KMS-11 (cell line): ENCODE results near the gene SLC39A9.

Source experiments
- H2AFZ ChIP-seq: fragments of 200-600 bp; sonication (generic); 2 replicates; pipeline ENCODE4 v1.6.1; 2016; ENCODE audit warnings: antibody characterized with exemption, mixed run types, low read depth
- H3K27ac ChIP-seq: fragments of 200-600 bp; sonication (generic); 2 replicates; pipeline ENCODE4 v1.6.1; 2016; ENCODE audit warnings: mild to moderate bottlenecking, mixed run types
- H3K27me3 ChIP-seq: fragments of 200-600 bp; sonication (generic); 2 replicates; pipeline ENCODE4 v1.6.1; 2017; ENCODE audit warnings: mild to moderate bottlenecking, low read depth, mixed run types, moderate library complexity; ENCODE audit not compliant: insufficient read depth
- H3K36me3 ChIP-seq: fragments of 200-600 bp; sonication (generic); 2 replicates; pipeline ENCODE4 v1.6.1; 2017; ENCODE audit warnings: mild to moderate bottlenecking, mixed run types; ENCODE audit not compliant: insufficient read depth
- H3K4me1 ChIP-seq: fragments of 200-600 bp; sonication (generic); 2 replicates; pipeline ENCODE4 v1.6.1; 2016; ENCODE audit warnings: mild to moderate bottlenecking, low read depth, mixed run types; ENCODE audit not compliant: poor library complexity, severe bottlenecking
- H3K4me2 ChIP-seq: fragments of 200-600 bp; sonication (generic); 2 replicates; pipeline ENCODE4 v1.7.0; 2016; ENCODE audit warnings: mild to moderate bottlenecking, mixed run types
- H3K4me3 ChIP-seq: fragments of 200-600 bp; sonication (generic); IDR thresholded peaks from 2 replicates; pipeline ENCODE4 v1.6.1; 2017; ENCODE audit warnings: low read depth, low read length, mixed read lengths; ENCODE audit not compliant: insufficient read depth
- H3K79me2 ChIP-seq: fragments of 200-600 bp; sonication (generic); 2 replicates; pipeline ENCODE4 v1.6.1; 2016; ENCODE audit warnings: low read depth, mixed run types; ENCODE audit not compliant: insufficient read depth
- H3K9ac ChIP-seq: fragments of 200-600 bp; sonication (generic); 2 replicates; pipeline ENCODE4 v1.6.1; 2016; ENCODE audit warnings: mild to moderate bottlenecking, mixed run types
- H4K20me1 ChIP-seq: fragments of 200-600 bp; sonication (generic); 2 replicates; pipeline ENCODE4 v1.6.1; 2016; ENCODE audit warnings: mild to moderate bottlenecking, mixed run types; ENCODE audit not compliant: insufficient read depth
- TF ChIP-seq, protein P1 (sequence below): fragments of 200-600 bp; sonication (generic); conservative IDR thresholded peaks from 2 replicates; pipeline ENCODE4 v1.6.1; 2017; ENCODE audit warnings: low read depth, mild to moderate bottlenecking, antibody characterized with exemption, low read length, moderate library complexity, mixed read lengths

SLC39A9 gene

DNA sequence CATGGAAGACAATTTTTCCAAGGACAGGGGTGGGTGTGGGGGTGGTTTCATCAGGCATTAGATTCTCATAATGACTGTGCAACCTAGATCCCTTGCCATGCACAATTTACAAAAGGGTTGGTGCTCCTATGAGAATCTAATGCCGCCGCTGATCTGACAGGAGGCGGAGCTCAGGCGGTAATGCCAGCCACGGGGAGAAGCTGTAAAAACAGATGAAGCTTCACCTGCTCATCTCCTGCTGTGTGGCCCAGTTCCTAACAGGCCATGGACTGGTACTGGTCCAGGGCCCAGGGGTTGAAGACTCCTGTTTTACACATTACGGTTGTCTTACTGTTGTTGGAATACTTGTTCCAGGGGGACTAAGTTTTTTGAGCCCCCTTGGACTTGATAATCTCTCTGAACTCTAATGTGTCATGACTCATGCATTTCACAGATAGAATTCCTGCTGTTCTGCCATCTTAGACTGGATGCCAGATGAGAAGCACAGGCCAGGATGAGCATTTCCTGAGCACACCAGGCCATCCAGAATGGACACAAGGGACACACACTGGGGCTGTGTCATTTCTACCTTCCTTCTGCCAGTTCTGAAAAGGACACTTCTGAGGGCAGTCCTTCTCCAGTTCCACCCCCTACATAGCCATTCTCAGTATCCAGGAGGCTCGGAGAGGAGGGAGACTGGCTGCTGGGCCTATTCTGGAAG lies 91.9 kb downstream of the SLC39A9 start:
- H3K4me2 ChIP-seq, result no peak overlapping the region
- no peaks in the 10 kb centered on the region for H3K4me1 ChIP-seq
- no peak overlapping the region for H3K4me3 ChIP-seq
- H4K20me1 ChIP-seq, result no peaks in the 10 kb centered on the region
- no peaks in the 10 kb centered on the region for H3K79me2 ChIP-seq
- H3K9ac ChIP-seq, result no peak overlapping the region
- no peak overlapping the region for H3K27ac ChIP-seq
- TF ChIP-seq, protein P1, sequence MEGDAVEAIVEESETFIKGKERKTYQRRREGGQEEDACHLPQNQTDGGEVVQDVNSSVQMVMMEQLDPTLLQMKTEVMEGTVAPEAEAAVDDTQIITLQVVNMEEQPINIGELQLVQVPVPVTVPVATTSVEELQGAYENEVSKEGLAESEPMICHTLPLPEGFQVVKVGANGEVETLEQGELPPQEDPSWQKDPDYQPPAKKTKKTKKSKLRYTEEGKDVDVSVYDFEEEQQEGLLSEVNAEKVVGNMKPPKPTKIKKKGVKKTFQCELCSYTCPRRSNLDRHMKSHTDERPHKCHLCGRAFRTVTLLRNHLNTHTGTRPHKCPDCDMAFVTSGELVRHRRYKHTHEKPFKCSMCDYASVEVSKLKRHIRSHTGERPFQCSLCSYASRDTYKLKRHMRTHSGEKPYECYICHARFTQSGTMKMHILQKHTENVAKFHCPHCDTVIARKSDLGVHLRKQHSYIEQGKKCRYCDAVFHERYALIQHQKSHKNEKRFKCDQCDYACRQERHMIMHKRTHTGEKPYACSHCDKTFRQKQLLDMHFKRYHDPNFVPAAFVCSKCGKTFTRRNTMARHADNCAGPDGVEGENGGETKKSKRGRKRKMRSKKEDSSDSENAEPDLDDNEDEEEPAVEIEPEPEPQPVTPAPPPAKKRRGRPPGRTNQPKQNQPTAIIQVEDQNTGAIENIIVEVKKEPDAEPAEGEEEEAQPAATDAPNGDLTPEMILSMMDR, result no peak
- no peak overlapping the region for H2AFZ ChIP-seq
- H3K27me3 ChIP-seq, result no peaks in the 10 kb centered on the region
- H3K36me3 ChIP-seq, result no peaks in the 10 kb centered on the region

DNA sequence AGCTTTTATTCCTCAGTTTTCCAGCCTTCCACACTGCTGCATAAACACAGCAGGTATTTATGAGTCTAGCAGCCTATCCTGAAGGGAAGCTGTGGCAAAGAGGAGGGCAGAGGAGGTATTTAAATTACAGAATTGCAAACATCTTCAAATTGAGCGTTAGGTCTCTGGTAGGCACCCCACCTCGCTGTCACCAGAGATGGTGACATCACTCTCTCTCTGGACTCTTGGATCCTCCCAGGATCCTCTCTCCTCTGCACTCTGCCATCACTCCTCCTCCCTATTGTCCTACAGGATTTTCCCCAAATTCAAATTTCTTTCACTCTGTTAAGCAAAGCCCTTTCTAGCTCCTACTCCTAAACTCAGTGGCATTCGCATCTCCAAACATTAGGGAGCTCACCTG lies 92.7 kb downstream of the SLC39A9 start:
- Histone ChIP-seq H3K4me2 (no peak overlapping the region), H3K27me3 (no peaks in the 10 kb centered on the region), H4K20me1 (no peaks in the 10 kb centered on the region), H3K9ac (no peak overlapping the region), H3K27ac (no peak overlapping the region), H3K4me3 (no peak overlapping the region), H3K79me2 (no peaks in the 10 kb centered on the region), H2AFZ (no peak overlapping the region), H3K36me3 (no peaks in the 10 kb centered on the region), H3K4me1 (no peaks in the 10 kb centered on the region)
- TF ChIP-seq, protein P1, result no peak

DNA sequence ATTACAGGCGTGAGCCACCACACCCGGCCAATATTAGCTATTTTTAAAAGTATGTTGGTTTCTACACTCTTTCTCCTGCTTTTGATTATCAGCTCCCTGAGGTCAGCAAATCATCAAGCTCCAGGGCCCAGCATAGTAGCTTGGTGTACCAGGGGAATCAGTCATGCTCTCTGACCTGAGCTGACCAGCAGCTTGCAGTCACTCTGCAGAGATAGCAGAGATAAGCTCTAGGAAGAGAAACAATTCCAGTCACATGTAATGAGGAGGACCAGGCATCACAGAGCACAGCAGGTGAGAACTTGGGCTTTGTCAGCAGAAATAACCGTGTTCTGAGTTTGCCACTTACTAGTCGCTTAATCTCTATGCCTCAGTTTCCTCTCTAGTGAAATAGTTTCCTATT lies 94.5 kb downstream of the SLC39A9 start:
- Histone ChIP-seq H3K4me1 (no peaks in the 10 kb centered on the region), H3K27me3 (no peaks in the 10 kb centered on the region), H3K4me3 (no peak overlapping the region), H3K79me2 (no peaks in the 10 kb centered on the region), H2AFZ (no peak overlapping the region), H4K20me1 (no peaks in the 10 kb centered on the region), H3K27ac (no peak overlapping the region), H3K4me2 (no peak overlapping the region), H3K36me3 (no peaks in the 10 kb centered on the region), H3K9ac (no peak overlapping the region)
- TF ChIP-seq, protein P1, result no peak

DNA sequence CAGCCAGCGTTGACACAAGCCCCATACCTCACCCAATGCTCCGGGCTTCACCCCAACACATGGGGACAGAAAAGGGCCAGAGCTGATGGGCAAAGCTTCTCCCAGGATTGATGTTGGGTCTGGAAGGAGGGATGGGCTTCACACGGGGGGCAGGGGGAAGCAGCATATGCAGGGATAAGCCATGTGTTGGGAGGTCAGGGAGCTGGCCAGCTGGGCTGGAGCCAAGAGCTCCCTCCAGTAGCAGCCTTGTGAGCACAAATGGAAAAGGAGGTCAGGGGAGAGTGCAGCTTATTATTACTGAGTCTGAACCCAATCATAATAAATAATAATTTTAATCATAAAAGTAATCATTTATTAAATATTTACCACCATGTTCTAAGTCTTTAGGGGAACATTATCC lies 95.3 kb downstream of the SLC39A9 start:
- Histone ChIP-seq H3K79me2 (no peaks in the 10 kb centered on the region), H3K27ac (no peak overlapping the region), H3K4me1 (no peaks in the 10 kb centered on the region), H4K20me1 (no peaks in the 10 kb centered on the region), H2AFZ (no peak overlapping the region), H3K4me3 (no peak overlapping the region), H3K9ac (no peak overlapping the region), H3K27me3 (no peaks in the 10 kb centered on the region), H3K36me3 (no peaks in the 10 kb centered on the region), H3K4me2 (no peak overlapping the region)
- TF ChIP-seq, protein P1, result no peak
